Stimulated activated CD4-positive, alpha-beta T cell treated with anti-CD3 and anti-CD28 coated beads, Interleukin-2, amount 100 ng/mL, for 4 hours (primary cell): ENCODE data around the gene TMEM185A.
"Not testable (repeated sequence)": the region's sequence is repeated elsewhere in the genome, so short reads cannot be mapped to it uniquely, and the experiment has no call there.

Experiments
- DNase-seq: peaks from one replicate; pipeline ENCODE4 v3.0.0-alpha.2; 2020; ENCODE audit warnings: low read depth

The TMEM185A gene

GRCh38 chrX:149619662-149620061 lies 11.9 kb downstream of the TMEM185A start:
- not testable (repeated sequence) for DNase-seq

- DNase-seq = no peak
Observed at GRCh38 chrX:149618871-149619270, 12.7 kb downstream of the TMEM185A start.

DNA sequence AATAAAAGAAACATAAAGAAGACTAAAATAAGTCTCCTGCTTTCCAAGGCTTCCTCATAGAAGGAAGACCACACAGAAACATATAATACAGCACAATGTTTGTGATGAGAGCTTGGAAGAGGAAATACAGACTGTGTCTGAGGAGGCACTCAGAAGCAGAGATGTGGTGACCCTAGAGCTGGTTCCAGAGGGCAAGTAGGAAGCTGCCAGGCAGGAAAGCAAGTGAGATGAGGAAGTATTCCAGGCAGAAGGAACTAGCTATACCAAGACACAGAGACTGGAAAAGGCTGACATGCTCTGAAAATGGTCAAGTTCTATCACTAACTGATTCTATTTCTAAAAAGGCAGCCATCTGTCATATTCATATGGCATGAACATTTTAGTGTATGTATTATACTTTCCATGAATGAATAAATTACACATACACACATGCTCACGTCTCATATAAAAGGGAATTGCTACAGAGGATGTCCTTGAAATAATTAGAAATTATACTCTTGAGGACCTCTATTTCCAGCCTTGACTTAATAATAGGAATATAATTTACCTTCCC lies 19.9 kb downstream of the TMEM185A start:
- no peak for DNase-seq

- DNase-seq = no peak
Observed at GRCh38 chrX:149610511-149610910, 21.1 kb downstream of the TMEM185A start.

DNA sequence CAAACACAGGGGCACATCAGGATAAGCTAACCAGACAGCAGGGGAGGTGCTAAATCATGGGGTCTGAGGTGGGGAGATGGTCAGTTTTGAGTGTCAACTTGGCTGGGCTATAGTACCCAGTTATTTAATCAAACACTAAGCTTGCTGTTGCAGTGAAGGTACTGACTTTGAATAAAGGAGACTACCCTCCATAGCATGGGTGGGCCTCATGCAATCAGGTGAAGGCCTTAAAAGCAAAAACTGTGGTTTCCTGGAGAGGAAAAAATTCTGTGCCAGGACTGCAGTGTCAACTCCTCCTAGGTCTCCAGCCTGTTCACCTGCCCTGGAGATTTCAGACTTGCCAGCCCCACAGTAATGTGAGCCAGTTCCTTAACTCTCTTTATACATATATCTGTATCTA lies 23.9 kb downstream of the TMEM185A start:
- no peak for DNase-seq

- not testable (repeated sequence) for DNase-seq
Observed at GRCh38 chrX:149605248-149605885, 26.2 kb downstream of the TMEM185A start.

DNA sequence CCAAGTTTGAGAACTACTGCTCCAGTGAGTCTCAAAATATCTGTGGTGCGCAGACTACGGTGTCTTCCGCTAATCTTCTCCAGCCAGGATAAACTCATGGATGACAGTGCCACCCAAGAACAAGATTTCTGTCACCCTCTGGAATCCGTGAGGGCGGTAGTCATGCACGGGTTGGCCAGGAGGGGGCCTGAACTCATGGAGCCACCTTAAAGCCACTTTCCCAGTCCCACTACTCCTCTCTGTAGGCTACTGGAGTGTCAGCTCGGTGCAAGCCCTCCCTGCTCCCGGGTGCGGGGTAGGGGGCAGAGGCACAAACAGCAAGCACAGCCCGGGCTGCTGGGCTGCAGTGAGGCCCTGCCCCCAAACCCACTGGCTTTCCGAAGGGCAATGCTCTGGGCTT lies 33.0 kb downstream of the TMEM185A start:
- not testable (repeated sequence) for DNase-seq

GRCh38 chrX:149595943-149596342 lies 35.6 kb downstream of the TMEM185A start:
- not testable (repeated sequence) for DNase-seq

GRCh38 chrX:149595214-149595613 lies 36.4 kb downstream of the TMEM185A start, which contains the start of gene HSFX2:
Gene HSFX2, minus strand, starts transcription at chrX:149595314. Its CDS starts 614 bp downstream, at chrX:149594700.
- DNase-seq = not testable (repeated sequence)

DNA sequence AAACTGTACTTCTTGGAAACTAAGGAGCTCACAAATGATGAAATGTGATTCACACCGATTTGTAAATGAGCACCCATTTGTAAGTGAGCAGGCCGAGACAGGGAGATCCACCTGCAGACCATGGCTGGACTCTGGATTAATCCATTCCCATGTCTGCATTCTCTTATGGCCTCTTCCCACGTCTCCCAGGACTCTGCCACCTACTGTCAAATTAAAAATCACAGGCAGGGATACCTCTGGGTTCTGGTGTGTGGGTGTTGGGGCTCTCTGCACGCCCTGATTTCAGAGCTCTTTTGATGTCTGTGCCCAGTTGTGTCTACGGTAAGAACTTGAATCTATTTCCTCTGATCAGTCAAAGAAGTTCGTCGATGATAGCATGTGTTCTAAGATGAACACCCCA lies 40.6 kb downstream of the TMEM185A start:
- DNase-seq = not testable (repeated sequence)

DNA sequence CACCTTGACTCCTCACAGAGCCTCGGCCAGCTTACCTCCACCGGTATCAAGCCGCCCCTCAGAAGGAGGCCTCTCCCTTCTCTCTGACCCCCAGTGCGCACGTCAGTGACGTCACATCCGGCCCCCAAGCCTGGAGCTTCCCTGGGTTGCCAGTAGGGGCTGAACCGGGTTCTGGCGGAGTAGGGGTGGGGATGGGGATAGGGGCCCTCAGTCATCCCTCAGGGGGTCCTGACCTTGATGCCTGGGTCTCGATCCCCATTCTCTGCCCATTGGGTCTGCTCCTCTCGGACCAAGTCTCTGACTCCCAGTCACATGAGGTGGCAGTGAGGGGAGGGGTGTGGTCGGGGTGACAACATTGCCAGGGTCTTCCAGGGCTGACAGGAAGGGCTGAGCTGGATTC lies 44.2 kb downstream of the TMEM185A start, which contains the start of gene MAGEA9B:
Gene MAGEA9B, minus strand, starts transcription at position 101 of the 400 bp plus-strand sequence. CDS start 4,280 bp downstream, outside the sequence.
- not testable (repeated sequence) for DNase-seq

- not testable (repeated sequence) for DNase-seq
Observed at GRCh38 chrX:149585631-149586030, 46.0 kb downstream of the TMEM185A start.

DNA sequence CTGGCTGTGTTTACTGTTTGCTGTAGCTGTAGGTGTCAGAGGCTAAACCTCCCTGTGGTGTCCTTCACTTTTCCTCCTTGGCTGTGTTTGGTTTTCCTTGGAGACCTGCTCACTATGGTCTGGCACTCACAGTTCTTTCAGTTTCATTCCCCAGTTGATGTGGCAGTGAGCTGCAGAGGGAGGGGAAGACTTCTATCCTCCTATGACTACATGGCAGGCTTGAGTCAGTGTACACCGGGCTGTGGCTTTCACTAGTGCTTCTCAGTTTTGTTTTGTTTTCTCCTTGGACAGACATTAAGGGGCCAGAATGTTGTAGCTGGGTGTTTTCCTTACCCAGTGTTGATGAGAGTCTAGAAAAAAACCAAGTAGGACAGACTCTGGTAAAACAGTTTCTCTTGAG lies 58.1 kb downstream of the TMEM185A start:
- not testable (repeated sequence) for DNase-seq

DNA sequence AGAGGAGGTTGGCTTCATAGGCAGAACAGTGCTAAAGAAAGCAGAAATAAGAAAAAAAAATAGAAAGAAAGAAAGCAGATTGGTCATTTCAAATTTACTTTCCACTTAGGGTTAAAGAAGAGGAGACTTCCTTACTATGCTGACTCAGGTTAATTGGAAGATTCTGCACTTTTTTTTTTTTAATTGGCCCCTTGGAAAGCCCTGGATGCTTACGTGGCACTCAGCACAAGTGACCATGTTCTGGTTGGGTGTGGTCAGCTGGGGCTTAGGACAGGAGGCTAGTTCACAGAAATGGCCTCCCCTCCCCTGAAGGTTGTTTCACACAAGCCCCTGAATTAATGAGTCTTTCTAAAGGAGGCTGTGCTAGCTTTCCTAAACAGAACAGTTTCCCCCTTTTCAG lies 58.8 kb downstream of the TMEM185A start:
- DNase-seq = no peak

DNA sequence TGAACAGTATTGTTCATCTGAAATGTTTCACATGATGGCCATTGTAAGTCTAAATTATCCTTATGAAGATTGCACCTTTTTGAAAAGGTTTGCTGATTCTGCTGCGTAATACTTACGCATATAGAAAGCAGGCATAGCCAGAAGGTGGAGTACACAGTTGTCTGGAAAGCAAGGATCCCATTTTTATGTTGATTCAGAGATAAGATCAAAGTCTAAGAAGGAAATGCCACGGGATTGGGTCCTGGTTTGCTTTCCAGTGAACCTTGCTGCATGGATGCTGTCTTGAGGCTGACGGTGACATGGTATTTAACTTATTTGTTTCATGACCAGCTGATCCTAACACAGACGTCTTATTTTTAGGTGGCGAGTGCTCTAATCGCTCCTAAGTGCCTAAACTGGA lies 59.8 kb downstream of the TMEM185A start:
- no peak for DNase-seq

- no peak for DNase-seq
Observed at GRCh38 chrX:149570668-149571067, 60.9 kb downstream of the TMEM185A start.

DNA sequence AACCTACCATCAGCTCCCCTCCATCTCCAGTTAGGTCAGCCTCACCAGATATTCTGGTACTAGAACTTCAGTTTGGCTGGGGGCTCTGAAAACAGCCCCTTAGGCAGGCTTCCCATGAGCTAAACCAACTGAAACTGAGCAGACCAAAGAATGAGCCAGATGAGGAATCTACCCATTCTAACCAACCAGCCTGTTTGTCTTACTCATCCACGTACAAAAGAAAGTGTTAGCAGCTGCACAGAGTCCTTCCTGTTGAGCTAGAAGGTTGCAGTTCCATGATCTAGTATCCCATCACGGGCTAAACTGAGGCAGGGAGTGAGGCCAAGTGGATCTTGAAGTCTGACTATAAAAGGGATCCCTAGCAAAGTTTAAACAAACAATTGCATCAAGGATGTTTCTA lies 61.8 kb downstream of the TMEM185A start:
- no peak for DNase-seq

- no peak for DNase-seq
Observed at GRCh38 chrX:149568701-149569296, 62.8 kb downstream of the TMEM185A start.

- no peak for DNase-seq
Observed at GRCh38 chrX:149567621-149568417, 63.8 kb downstream of the TMEM185A start.

DNA sequence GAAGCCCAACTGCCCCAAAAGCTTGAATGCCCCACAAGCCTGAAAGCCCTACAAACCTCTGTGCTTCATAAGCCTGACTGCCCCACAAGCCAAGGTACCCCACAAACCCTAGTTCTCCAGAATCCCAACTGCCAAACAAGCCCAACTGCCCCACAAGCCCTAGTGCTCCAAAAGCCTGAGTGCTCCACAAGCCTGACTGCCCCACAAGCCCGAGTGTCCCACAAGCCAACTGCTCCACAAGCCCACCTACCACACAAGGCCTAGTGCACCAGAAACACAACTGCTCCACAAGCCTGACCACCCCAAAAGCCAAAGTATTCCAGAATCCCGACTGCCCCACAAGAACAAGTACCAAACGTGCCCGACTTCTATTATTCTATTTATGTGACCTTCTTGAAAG lies 68.2 kb downstream of the TMEM185A start:
- DNase-seq = no peak

DNA sequence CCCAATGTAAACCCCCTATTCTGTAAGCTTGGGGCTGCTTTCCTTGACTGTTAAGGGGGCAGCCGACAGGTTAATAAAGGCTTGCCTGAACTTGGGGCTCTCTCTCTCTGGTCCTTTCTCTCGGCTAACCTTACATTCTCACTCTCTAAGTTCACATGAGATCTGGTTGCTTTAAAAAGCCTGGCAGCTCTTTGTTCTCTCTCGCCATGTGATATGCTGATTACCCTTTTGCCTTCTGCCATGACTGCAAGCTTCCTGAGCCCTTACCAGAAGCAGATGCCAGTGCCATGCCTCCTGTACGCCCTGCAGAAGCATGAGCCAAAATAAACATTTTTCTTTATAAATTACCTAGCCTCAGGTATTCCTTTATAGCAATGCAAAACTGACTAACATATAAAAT lies 76.3 kb downstream of the TMEM185A start:
- not testable (repeated sequence) for DNase-seq

DNA sequence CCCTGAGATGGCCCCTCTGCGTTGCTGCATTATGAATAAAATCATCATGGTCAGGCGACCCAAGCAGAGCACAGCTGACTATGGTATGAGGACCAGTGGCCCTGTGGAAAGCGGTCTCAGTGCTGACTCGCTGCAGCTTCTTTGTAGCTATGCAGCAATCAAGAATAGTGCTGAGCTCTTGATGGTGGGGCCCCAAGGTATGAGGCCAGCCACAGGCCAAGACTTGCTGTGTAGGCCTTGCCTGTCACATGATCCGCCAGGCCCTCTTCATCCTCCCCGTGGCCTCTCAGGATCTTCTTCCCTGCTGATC lies 79.7 kb downstream of the TMEM185A start:
- not testable (repeated sequence) for DNase-seq
